ENCODE data around the gene OXER1.

OXER1 gene, protein sequence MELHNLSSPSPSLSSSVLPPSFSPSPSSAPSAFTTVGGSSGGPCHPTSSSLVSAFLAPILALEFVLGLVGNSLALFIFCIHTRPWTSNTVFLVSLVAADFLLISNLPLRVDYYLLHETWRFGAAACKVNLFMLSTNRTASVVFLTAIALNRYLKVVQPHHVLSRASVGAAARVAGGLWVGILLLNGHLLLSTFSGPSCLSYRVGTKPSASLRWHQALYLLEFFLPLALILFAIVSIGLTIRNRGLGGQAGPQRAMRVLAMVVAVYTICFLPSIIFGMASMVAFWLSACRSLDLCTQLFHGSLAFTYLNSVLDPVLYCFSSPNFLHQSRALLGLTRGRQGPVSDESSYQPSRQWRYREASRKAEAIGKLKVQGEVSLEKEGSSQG

DNA sequence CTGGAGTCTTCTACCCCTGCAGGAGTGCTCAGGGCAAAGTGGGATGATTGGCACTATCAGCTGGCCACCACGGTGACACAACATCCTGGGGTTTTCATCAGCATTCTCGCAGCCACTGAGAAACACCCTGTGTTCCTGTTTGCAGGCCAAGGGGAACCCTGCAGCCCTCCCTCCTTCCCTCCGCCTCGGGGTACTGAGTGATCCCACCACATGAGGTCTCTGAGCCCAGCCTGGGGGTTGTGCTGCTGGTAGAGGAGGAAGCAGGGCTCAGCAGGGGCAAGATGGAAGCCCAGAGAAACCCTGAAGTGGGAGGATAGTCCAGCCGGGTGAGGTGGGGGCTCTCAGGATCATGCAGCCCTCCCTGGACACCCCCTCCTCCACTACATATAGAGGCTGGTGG, at the start of gene OXER1:
TSS of gene OXER1 (minus strand) at position 40 of the 400 bp plus-strand sequence. CDS start 73 bp downstream, outside the sequence.
- CTCF ChIA-PET = no interaction called here
- POLR2A ChIA-PET = no interaction called here
- H3K9me3 ChIP-seq (ENCODE audit: control insufficient read depth, insufficient read depth, low read depth, low read length) = no peaks in the 10 kb centered on the region

DNA sequence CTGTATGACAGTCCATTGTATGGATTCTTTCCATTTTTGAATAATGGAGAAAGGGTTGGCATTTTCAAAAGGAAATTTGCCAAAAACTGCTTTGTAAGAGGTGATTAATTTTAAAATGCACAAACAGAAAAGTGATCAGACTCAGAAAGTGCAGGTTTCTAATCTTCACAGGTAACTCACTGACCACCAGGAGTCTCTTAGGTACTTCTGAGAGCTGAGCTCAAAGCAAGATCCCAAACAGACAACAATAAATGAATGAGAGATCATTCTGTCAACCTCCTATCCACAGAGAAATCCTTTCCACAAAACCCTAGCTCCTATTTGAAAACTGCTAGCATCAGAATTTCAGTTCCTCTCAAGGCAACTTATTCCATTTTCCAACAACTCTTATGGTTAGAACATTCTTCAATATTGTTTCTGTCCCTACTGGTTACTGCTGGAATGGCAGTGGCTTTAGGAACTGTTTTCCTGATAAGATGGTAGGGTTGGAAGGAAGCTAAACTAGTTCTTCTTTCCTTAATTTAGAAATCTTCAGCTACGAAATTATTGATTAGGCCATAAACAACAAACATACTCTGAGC, 49.1 kb upstream of the OXER1 start:
- CTCF ChIA-PET = interaction anchor here (0.7 to 1.8 kb wide), 6 partner anchors 10 to 561 kb away, joined by 3 to 12 read pairs (median 5); no protein-coding TSS in a partner anchor
- no peak overlapping the region for H3K4me3 ChIP-seq (ENCODE audit: low read depth, low read length)
- POLR2A ChIA-PET = no interaction called here
- no peak overlapping the region for H3K27ac ChIP-seq (ENCODE audit: extremely low read depth, low read depth, low read length)
- H3K4me1 ChIP-seq (ENCODE audit: control insufficient read depth, insufficient read depth, low read length) = no peaks in the 10 kb centered on the region
- TF ChIP-seq ZNF585B (tag by site-specific recombination; IDR thresholded peaks at IDR 0.05) = no peak
- TF ChIP-seq, protein P1, sequence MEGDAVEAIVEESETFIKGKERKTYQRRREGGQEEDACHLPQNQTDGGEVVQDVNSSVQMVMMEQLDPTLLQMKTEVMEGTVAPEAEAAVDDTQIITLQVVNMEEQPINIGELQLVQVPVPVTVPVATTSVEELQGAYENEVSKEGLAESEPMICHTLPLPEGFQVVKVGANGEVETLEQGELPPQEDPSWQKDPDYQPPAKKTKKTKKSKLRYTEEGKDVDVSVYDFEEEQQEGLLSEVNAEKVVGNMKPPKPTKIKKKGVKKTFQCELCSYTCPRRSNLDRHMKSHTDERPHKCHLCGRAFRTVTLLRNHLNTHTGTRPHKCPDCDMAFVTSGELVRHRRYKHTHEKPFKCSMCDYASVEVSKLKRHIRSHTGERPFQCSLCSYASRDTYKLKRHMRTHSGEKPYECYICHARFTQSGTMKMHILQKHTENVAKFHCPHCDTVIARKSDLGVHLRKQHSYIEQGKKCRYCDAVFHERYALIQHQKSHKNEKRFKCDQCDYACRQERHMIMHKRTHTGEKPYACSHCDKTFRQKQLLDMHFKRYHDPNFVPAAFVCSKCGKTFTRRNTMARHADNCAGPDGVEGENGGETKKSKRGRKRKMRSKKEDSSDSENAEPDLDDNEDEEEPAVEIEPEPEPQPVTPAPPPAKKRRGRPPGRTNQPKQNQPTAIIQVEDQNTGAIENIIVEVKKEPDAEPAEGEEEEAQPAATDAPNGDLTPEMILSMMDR (tag by site-specific recombination; IDR thresholded peaks at IDR 0.05) = no peak
- TF ChIP-seq, protein P2, sequence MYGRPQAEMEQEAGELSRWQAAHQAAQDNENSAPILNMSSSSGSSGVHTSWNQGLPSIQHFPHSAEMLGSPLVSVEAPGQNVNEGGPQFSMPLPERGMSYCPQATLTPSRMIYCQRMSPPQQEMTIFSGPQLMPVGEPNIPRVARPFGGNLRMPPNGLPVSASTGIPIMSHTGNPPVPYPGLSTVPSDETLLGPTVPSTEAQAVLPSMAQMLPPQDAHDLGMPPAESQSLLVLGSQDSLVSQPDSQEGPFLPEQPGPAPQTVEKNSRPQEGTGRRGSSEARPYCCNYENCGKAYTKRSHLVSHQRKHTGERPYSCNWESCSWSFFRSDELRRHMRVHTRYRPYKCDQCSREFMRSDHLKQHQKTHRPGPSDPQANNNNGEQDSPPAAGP (tag by site-specific recombination; IDR thresholded peaks at IDR 0.05) = no peak
- no peaks in the 10 kb centered on the region for H3K36me3 ChIP-seq (ENCODE audit: control insufficient read depth in 2 of 2, insufficient read depth in 1 of 2, low read length in 2 of 2)
- H3K9me3 ChIP-seq (ENCODE audit: control insufficient read depth, insufficient read depth, low read depth, low read length) = no peaks in the 10 kb centered on the region

More for the DNA sequence above, at the start of gene OXER1:
- TF ChIP-seq ZNF184 (tag by site-specific recombination; IDR thresholded peaks at IDR 0.05) (no peak), ZIC2 (tag by site-specific recombination; IDR thresholded peaks at IDR 0.05) (peak; percentile 62; the same call in 1 of the 2 replicates), REPIN1 (tag by site-specific recombination; IDR thresholded peaks at IDR 0.05; ENCODE audit: low read depth) (no peak), ZNF132 (tag by site-specific recombination; IDR thresholded peaks at IDR 0.05; ENCODE audit: borderline replicate concordance) (no peak)
- Histone ChIP-seq H3K4me3 (ENCODE audit: low read depth, low read length) (no peak within 1 kb of the TSS), H3K4me1 (ENCODE audit: control insufficient read depth, insufficient read depth, low read length) (no peaks in the 10 kb centered on the region), H3K36me3 (ENCODE audit: control insufficient read depth in 2 of 2, insufficient read depth in 1 of 2, low read length in 2 of 2) (no peaks in the 10 kb centered on the region), H3K27ac (ENCODE audit: extremely low read depth, low read depth, low read length) (no peak within 1 kb of the TSS)

DNA sequence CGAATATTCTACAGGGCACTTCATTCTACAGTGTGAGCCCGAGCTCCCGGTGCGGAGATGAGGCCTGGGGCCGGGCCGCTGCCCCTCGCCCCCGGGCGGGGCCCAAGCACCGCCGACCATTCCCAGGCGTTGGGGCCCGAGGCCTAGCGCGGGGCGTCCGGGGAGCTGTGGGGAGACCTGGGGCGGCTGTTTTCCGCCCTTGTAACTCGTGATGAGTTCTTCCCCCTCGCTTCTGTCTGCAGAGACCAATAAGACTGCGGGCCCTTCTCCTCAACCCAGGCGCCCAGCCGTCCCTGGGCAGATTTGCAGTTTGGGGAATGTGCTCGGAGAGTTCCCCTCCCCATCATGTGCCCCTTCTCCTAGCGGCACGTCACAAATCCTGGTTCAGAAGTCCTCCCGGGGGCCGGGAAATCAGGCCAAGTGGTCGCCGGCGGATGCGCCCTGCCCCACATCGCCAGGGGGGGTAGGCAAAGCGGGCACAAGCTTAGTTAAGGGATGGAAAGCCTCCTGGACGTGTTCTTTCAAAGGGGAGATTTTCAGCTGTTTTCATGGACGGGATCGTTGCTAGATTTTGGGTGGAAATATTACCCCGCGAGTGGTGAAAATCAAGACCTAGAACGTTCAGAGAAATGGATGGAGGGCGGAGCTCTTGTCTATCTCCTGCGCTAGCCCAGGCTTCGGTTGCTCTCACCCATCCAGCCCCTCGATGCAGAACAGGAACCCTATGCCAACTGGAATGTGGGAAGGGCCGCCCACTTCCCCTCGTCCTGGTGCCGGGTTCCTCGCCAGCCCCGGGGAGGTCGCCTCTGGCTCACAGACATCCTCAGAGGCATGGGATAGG, 47.3 kb upstream of the OXER1 start:
- Histone ChIP-seq H3K4me1 (ENCODE audit: control insufficient read depth, insufficient read depth, low read length) (no peaks in the 10 kb centered on the region), H3K9me3 (ENCODE audit: control insufficient read depth, insufficient read depth, low read depth, low read length) (no peaks in the 10 kb centered on the region), H3K36me3 (ENCODE audit: control insufficient read depth in 2 of 2, insufficient read depth in 1 of 2, low read length in 2 of 2) (no peaks in the 10 kb centered on the region), H3K27ac (ENCODE audit: extremely low read depth, low read depth, low read length) (peak overlapping the region; percentile 96), H3K4me3 (ENCODE audit: low read depth, low read length) (peak overlapping the region; percentile 86)
- POLR2A ChIA-PET = interaction anchor here (1.1 to 1.8 kb wide), 7 partner anchors 11 to 785 kb away, joined by 3 to 7 read pairs (median 5); partner anchors contain the start of genes HAAO, KCNG3 and THADA
- CTCF ChIA-PET = interaction anchor here (1.1 kb wide), 1 partner anchor 26 kb away, joined by 3 read pairs; no protein-coding TSS in a partner anchor
- no peak for TF ChIP-seq ZNF175 (tag by site-specific recombination; IDR thresholded peaks at IDR 0.05)
- TF ChIP-seq ZFHX2 (tag by site-specific recombination; conservative IDR thresholded peaks at IDR 0.05) = no peak
- TF ChIP-seq ZNF211 (tag by site-specific recombination; IDR thresholded peaks at IDR 0.05; ENCODE audit: low read depth) = no peak
- no peak for TF ChIP-seq ZFP69B (tag by site-specific recombination; IDR thresholded peaks at IDR 0.05)
- TF ChIP-seq HOXA7 (CRISPR knock-in tag; IDR thresholded peaks at IDR 0.05; ENCODE audit: borderline replicate concordance) = no peak
- TF ChIP-seq ZNF596 (tag by site-specific recombination; IDR thresholded peaks at IDR 0.05) = no peak
- TF ChIP-seq, protein P3, sequence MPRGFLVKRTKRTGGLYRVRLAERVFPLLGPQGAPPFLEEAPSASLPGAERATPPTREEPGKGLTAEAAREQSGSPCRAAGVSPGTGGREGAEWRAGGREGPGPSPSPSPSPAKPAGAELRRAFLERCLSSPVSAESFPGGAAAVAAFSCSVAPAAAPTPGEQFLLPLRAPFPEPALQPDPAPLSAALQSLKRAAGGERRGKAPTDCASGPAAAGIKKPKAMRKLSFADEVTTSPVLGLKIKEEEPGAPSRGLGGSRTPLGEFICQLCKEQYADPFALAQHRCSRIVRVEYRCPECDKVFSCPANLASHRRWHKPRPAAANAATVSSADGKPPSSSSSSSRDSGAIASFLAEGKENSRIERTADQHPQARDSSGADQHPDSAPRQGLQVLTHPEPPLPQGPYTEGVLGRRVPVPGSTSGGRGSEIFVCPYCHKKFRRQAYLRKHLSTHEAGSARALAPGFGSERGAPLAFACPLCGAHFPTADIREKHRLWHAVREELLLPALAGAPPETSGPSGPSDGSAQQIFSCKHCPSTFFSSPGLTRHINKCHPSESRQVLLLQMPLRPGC (tag by site-specific recombination; IDR thresholded peaks at IDR 0.05) = no peak
- TF ChIP-seq ZSCAN16 (tag by site-specific recombination; IDR thresholded peaks at IDR 0.05) = no peak

Measured in HEK293 (cell line).